Measurements from ENCODE around the gene AQP1.

The AQP1 gene

GRCh38 chr7:30937416-30937815 lies 25.8 kb downstream of the AQP1 start:
- no peak overlapping the region for H3K4me3 ChIP-seq (ENCODE audit: low read length)
- DNase-seq (ENCODE audit: low read depth) = no peak
- TF ChIP-seq CTCF (conservative IDR thresholded peaks at IDR 0.05; ENCODE audit: low read depth, low read length) = no peak

- TF ChIP-seq CTCF (conservative IDR thresholded peaks at IDR 0.05; ENCODE audit: low read depth, low read length) = peak; percentile 98
- no peak for DNase-seq (ENCODE audit: low read depth)
- H3K4me3 ChIP-seq (ENCODE audit: low read length) = peak overlapping the region; percentile 42
These were observed 27.0 kb downstream of the AQP1 start for GRCh38 chr7:30938435-30939316.

GRCh38 chr7:30941582-30942323 lies 30.1 kb downstream of the AQP1 start:
- no peak for DNase-seq (ENCODE audit: low read depth)
- H3K4me3 ChIP-seq (ENCODE audit: low read length) = no peak overlapping the region
- TF ChIP-seq CTCF (conservative IDR thresholded peaks at IDR 0.05; ENCODE audit: low read depth, low read length) = no peak

- TF ChIP-seq CTCF (conservative IDR thresholded peaks at IDR 0.05; ENCODE audit: low read depth, low read length) = no peak
- DNase-seq (ENCODE audit: low read depth) = no peak
These were observed 38.5 kb downstream of the AQP1 start for GRCh38 chr7:30950197-30950596.

GRCh38 chr7:30954914-30955313 lies 43.3 kb downstream of the AQP1 start:
- TF ChIP-seq CTCF (conservative IDR thresholded peaks at IDR 0.05; ENCODE audit: low read depth, low read length) = no peak

More at GRCh38 chr7:30950197-30950596, 38.5 kb downstream of the AQP1 start:
- no peak overlapping the region for H3K4me3 ChIP-seq (ENCODE audit: low read length)

GRCh38 chr7:30956704-30957103 lies 45.1 kb downstream of the AQP1 start:
- no peak for DNase-seq (ENCODE audit: low read depth)
- no peak overlapping the region for H3K4me3 ChIP-seq (ENCODE audit: low read length)
- TF ChIP-seq CTCF (conservative IDR thresholded peaks at IDR 0.05; ENCODE audit: low read depth, low read length) = no peak

More at GRCh38 chr7:30954914-30955313, 43.3 kb downstream of the AQP1 start:
- H3K4me3 ChIP-seq (ENCODE audit: low read length) = no peak overlapping the region
- no peak for DNase-seq (ENCODE audit: low read depth)

Data from retinal pigment epithelial cell (primary cell).